22Rv1 (cell line): ENCODE results near the gene DNASE2B.

Source experiments
- ZFX ChIP-seq: fragments of 450-650 bp; IDR thresholded peaks from 2 replicates; pipeline ENCODE4 v1.6.1; 2017; ENCODE audit warnings: antibody characterized with exemption, borderline replicate concordance
- TF ChIP-seq, protein P1 (sequence below): fragments of 450-650 bp; IDR thresholded peaks from 2 replicates; pipeline ENCODE4 v1.5.1; 2017; ENCODE audit warnings: mild to moderate bottlenecking

DNA sequence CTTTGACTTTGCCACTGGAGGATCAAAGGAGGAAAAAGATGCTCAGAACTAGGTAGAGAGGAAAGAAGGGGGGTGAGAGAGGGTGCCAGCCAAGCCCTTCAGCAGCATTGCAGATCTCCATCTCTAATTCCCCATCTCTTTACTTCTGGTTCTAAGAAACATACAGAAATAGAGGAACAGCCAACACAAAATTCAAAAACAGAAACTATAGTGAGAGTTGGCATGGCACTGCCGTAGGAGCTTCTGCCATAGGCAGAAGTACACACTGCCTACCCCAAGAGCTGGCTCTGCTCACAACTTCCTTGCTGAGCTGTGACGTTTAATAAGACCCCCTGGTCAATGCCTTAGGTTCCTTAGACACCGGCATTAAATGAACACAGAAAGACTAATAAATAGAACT lies 54.2 kb downstream of the DNASE2B start:
- TF ChIP-seq, protein P1, sequence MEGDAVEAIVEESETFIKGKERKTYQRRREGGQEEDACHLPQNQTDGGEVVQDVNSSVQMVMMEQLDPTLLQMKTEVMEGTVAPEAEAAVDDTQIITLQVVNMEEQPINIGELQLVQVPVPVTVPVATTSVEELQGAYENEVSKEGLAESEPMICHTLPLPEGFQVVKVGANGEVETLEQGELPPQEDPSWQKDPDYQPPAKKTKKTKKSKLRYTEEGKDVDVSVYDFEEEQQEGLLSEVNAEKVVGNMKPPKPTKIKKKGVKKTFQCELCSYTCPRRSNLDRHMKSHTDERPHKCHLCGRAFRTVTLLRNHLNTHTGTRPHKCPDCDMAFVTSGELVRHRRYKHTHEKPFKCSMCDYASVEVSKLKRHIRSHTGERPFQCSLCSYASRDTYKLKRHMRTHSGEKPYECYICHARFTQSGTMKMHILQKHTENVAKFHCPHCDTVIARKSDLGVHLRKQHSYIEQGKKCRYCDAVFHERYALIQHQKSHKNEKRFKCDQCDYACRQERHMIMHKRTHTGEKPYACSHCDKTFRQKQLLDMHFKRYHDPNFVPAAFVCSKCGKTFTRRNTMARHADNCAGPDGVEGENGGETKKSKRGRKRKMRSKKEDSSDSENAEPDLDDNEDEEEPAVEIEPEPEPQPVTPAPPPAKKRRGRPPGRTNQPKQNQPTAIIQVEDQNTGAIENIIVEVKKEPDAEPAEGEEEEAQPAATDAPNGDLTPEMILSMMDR: no peak
- TF ChIP-seq ZFX: no peak
